DOHH2 (cell line): ENCODE results near the gene BST2.
A peak's percentile ranks its signal among the peaks of the same experiment; 100 is the strongest.

Experiments used
- H3F3A ChIP-seq: fragments of 200-600 bp; sonication (generic), shearing (Covaris generic); 2 replicates; pipeline ENCODE4 v1.6.0; 2016; ENCODE audit warnings: antibody characterized with exemption, mild to moderate bottlenecking; ENCODE audit not compliant: control insufficient read depth, insufficient read depth
- H3K27ac ChIP-seq: fragments of 200-600 bp; sonication (generic); 2 replicates; pipeline ENCODE4 v1.5.1; 2014; ENCODE audit warnings: low read depth, mild to moderate bottlenecking, low read length, moderate library complexity
- H3K27me3 ChIP-seq: fragments of 200-600 bp; sonication (generic); 2 replicates; pipeline ENCODE4 v1.6.1; 2014; ENCODE audit warnings: mild to moderate bottlenecking, low read length, mixed read lengths; ENCODE audit not compliant: control insufficient read depth
- H3K36me3 ChIP-seq: fragments of 200-600 bp; sonication (generic); 2 replicates; pipeline ENCODE4 v1.6.1; 2014; ENCODE audit warnings: mild to moderate bottlenecking, low read length, moderate library complexity, mixed read lengths; ENCODE audit not compliant: control insufficient read depth
- H3K4me1 ChIP-seq: fragments of 200-600 bp; sonication (generic); 2 replicates; pipeline ENCODE4 v1.6.1; 2014; ENCODE audit warnings: mild to moderate bottlenecking, low read length, mixed read lengths; ENCODE audit not compliant: control insufficient read depth
- H3K4me2 ChIP-seq: fragments of 200-600 bp; sonication (generic); 2 replicates; pipeline ENCODE4 v1.6.0; 2014; ENCODE audit warnings: mild to moderate bottlenecking, low read length, moderate library complexity
- H3K4me3 ChIP-seq: fragments of 200-600 bp; sonication (generic); 2 replicates; pipeline ENCODE4 v1.5.1; 2014; ENCODE audit warnings: mild to moderate bottlenecking, low read length, mixed read lengths
- H3K79me2 ChIP-seq: fragments of 200-600 bp; sonication (generic); 2 replicates; pipeline ENCODE4 v1.6.1; 2014; ENCODE audit warnings: mild to moderate bottlenecking, low read length, mixed read lengths; ENCODE audit not compliant: control insufficient read depth
- H3K9me2 ChIP-seq: fragments of 200-600 bp; sonication (generic); replicated peaks from 2 replicates; pipeline ENCODE4 v1.6.1; 2014; ENCODE audit warnings: mild to moderate bottlenecking, low read length, mixed read lengths; ENCODE audit not compliant: control insufficient read depth
- H3K9me3 ChIP-seq: fragments of 200-600 bp; sonication (generic); 2 replicates; pipeline ENCODE4 v1.6.1; 2014; ENCODE audit warnings: antibody characterized with exemption, low read length, mixed read lengths; ENCODE audit not compliant: control insufficient read depth, insufficient read depth
- H4K20me1 ChIP-seq: fragments of 200-600 bp; sonication (generic); 2 replicates; pipeline ENCODE4 v1.6.0; 2014; ENCODE audit warnings: low read depth, mild to moderate bottlenecking, antibody characterized with exemption, low read length, moderate library complexity; ENCODE audit not compliant: control insufficient read depth, insufficient read depth
- CTCF ChIP-seq: fragments of 200-600 bp; sonication (generic); IDR thresholded peaks from one replicate; pipeline ENCODE4 v1.5.1; 2014; ENCODE audit warnings: antibody characterized with exemption, mild to moderate bottlenecking, low read depth, low read length; ENCODE audit not compliant: poor library complexity, severe bottlenecking
- EZH2phosphoT487 ChIP-seq: fragments of 200-600 bp; sonication (generic); IDR thresholded peaks from 2 replicates; pipeline ENCODE4 v1.6.1; 2017; ENCODE audit warnings: borderline replicate concordance, mild to moderate bottlenecking, antibody characterized with exemption, low read length, moderate library complexity, mixed read lengths

BST2 gene

GRCh38 chr19:17424743-17425365 is 19.4 kb upstream of the BST2 start:
- Histone ChIP-seq H4K20me1 (no peaks in the 10 kb centered on the region), H3K9me3 (no peaks in the 10 kb centered on the region), H3K4me3 (peak overlapping the region; percentile 49), H3K79me2 (peaks cover 7% of the 10 kb centered on the region), H3K27me3 (no peaks in the 10 kb centered on the region), H3K9me2 (no peaks in the 10 kb centered on the region), H3K4me2 (peak overlapping the region; percentile 52), H3K27ac (no peak overlapping the region), H3F3A (no peaks in the 10 kb centered on the region), H3K4me1 (peaks cover 26% of the 10 kb centered on the region), H3K36me3 (no peaks in the 10 kb centered on the region)
- TF ChIP-seq EZH2phosphoT487 (no peak), CTCF (peak; percentile 77)

GRCh38 chr19:17423429-17424208 is 18.2 kb upstream of the BST2 start:
- H3F3A ChIP-seq = no peaks in the 10 kb centered on the region
- H3K79me2 ChIP-seq = peaks cover 16% of the 10 kb centered on the region
- TF ChIP-seq EZH2phosphoT487 (no peak), CTCF (no peak)
- H3K27me3 ChIP-seq = no peaks in the 10 kb centered on the region
- H3K4me3 ChIP-seq = no peak overlapping the region
- H3K9me2 ChIP-seq = no peaks in the 10 kb centered on the region
- no peak overlapping the region for H3K27ac ChIP-seq
- peaks cover 33% of the 10 kb centered on the region for H3K4me1 ChIP-seq
- no peaks in the 10 kb centered on the region for H3K9me3 ChIP-seq
- H4K20me1 ChIP-seq = no peaks in the 10 kb centered on the region
- H3K36me3 ChIP-seq = no peaks in the 10 kb centered on the region
- no peak overlapping the region for H3K4me2 ChIP-seq

- Histone ChIP-seq H3K9me2 (no peaks in the 10 kb centered on the region), H3K4me2 (no peak overlapping the region), H3K9me3 (no peaks in the 10 kb centered on the region), H3K4me3 (no peak overlapping the region), H3F3A (0 out of 2 replicates have a peak, but pooled peaks cover 2% of the 10 kb centered on the region), H3K36me3 (no peaks in the 10 kb centered on the region), H3K4me1 (peaks cover 36% of the 10 kb centered on the region), H3K27ac (no peak overlapping the region), H3K79me2 (peaks cover 16% of the 10 kb centered on the region), H3K27me3 (no peaks in the 10 kb centered on the region), H4K20me1 (no peaks in the 10 kb centered on the region)
- TF ChIP-seq EZH2phosphoT487 (no peak), CTCF (no peak)
Measured at GRCh38 chr19:17421942-17422341, 16.5 kb upstream of the BST2 start.
